IMR-90 (cell line): ENCODE measurements around the gene TRABD. TPM values are rescaled to one million over a fixed set of nuclear protein-coding genes. Genes with fewer than 3 reads are reported as not detected.

Experiments
- ATAC-seq: fragments of 200-7000 bp; cut with Tn5 transposase; 2 replicates; pipeline ENCODE4 v1.9.1; 2020; ENCODE audit warnings: low read depth, mild to moderate bottlenecking, moderate library complexity
- BruUV-seq: library from RNA; stranded (reverse); fragments of 400-500 nt; replicated peaks from 2 replicates; lab custom pipeline; 2021; lab: Mats Ljungman, UMichigan
- CTCF ChIA-PET: fragments of 300-600 bp; formaldehyde crosslinking; extraction: SDS; loops from one replicate; lab custom pipeline; 2021; ENCODE audit warnings: antibody characterized with exemption; lab: Yijun Ruan, JAX
- POLR2A ChIA-PET: fragments of 300-600 bp; sonication (Branson Sonifier 250); formaldehyde crosslinking; loops from one replicate; lab custom pipeline; 2022; ENCODE audit warnings: antibody characterized with exemption; ENCODE audit not compliant: unreplicated experiment; lab: Charles Lee
- DNase-seq: peaks from one replicate; pipeline ENCODE4 v3.0.0; 2013
- H2AFZ ChIP-seq: replicated peaks from 2 replicates; pipeline ENCODE3; 2013; ENCODE audit warnings: low read length, mild to moderate bottlenecking; ENCODE audit not compliant: poor library complexity
- H2AK5ac ChIP-seq: 2 replicates; pipeline ENCODE4 v1.6.1; 2013; ENCODE audit warnings: low read depth, low read length, inconsistent platforms
- H2AK9ac ChIP-seq: replicated peaks from 2 replicates; pipeline ENCODE3; 2013; ENCODE audit warnings: mild to moderate bottlenecking, low read depth, low read length, moderate library complexity; ENCODE audit not compliant: poor library complexity
- H2BK120ac ChIP-seq: 2 replicates; pipeline ENCODE4 v1.6.1; 2013; ENCODE audit warnings: low read depth, low read length, inconsistent platforms
- H2BK15ac ChIP-seq: 3 replicates; pipeline ENCODE4 v1.6.1; 2013; ENCODE audit warnings: low read depth, low read length, inconsistent platforms
- H2BK20ac ChIP-seq: 2 replicates; pipeline ENCODE4 v1.6.1; 2013; ENCODE audit warnings: low read depth, mild to moderate bottlenecking, inconsistent platforms, low read length, moderate library complexity
- H2BK5ac ChIP-seq: 2 replicates; pipeline ENCODE4 v1.6.1; 2013; ENCODE audit warnings: mild to moderate bottlenecking, low read depth, low read length, inconsistent platforms; ENCODE audit not compliant: poor library complexity, severe bottlenecking
- H3K14ac ChIP-seq: replicated peaks from 2 replicates; pipeline ENCODE4 v1.6.1; 2013; ENCODE audit warnings: low read depth, low read length, inconsistent platforms
- H3K18ac ChIP-seq: 2 replicates; pipeline ENCODE4 v1.6.1; 2013; ENCODE audit warnings: low read depth, low read length, control low read depth
- H3K23ac ChIP-seq: 2 replicates; pipeline ENCODE4 v1.6.1; 2013; ENCODE audit warnings: low read depth, low read length, inconsistent platforms
- H3K27ac ChIP-seq: 2 replicates; pipeline ENCODE4 v1.5.1; 2013; ENCODE audit warnings: mild to moderate bottlenecking, control low read depth, low read length; ENCODE audit not compliant: insufficient read depth
- H3K27me3 ChIP-seq: 2 replicates; pipeline ENCODE4 v1.6.1; 2013; ENCODE audit warnings: low read length; ENCODE audit not compliant: control insufficient read depth, insufficient read depth
- H3K36me3 ChIP-seq: 2 replicates; pipeline ENCODE4 v1.6.1; 2013; ENCODE audit warnings: low read length, mixed read lengths; ENCODE audit not compliant: control insufficient read depth, insufficient read depth
- H3K4ac ChIP-seq: 2 replicates; pipeline ENCODE4 v1.6.1; 2013; ENCODE audit warnings: low read depth, low read length, inconsistent platforms
- H3K4me1 ChIP-seq: 2 replicates; pipeline ENCODE4 v1.6.1; 2013; ENCODE audit warnings: low read length, mixed read lengths; ENCODE audit not compliant: control insufficient read depth, insufficient read depth
- H3K4me2 ChIP-seq: 2 replicates; pipeline ENCODE4 v1.6.1; 2013; ENCODE audit warnings: low read depth, mild to moderate bottlenecking, control low read depth, low read length, moderate library complexity
- H3K4me3 ChIP-seq: 2 replicates; pipeline ENCODE4 v1.5.1; 2013; ENCODE audit warnings: low read depth, mild to moderate bottlenecking, control low read depth, low read length, moderate library complexity; ENCODE audit not compliant: insufficient read depth
- H3K56ac ChIP-seq: 2 replicates; pipeline ENCODE4 v1.6.1; 2013; ENCODE audit warnings: low read length, inconsistent platforms; ENCODE audit not compliant: insufficient read depth; ENCODE audit errors: extremely low read depth
- H3K79me1 ChIP-seq, 2 experiments: 2 replicates each; pipeline ENCODE4 v1.6.1; 2013; ENCODE audit warnings: low read length in 2 of 2, inconsistent platforms in 1 of 2, low read depth in 1 of 2
- H3K9ac ChIP-seq: 2 replicates; pipeline ENCODE4 v1.6.1; 2013; ENCODE audit warnings: low read depth, low read length, control low read depth
- H3K9me1 ChIP-seq: 2 replicates; pipeline ENCODE4 v1.6.1; 2013; ENCODE audit warnings: low read length, inconsistent platforms; ENCODE audit not compliant: insufficient read depth
- H3K9me3 ChIP-seq: 2 replicates; pipeline ENCODE4 v1.6.1; 2013; ENCODE audit warnings: low read length; ENCODE audit not compliant: control insufficient read depth, insufficient read depth
- H4K20me1 ChIP-seq: 2 replicates; pipeline ENCODE4 v1.6.1; 2013; ENCODE audit warnings: low read length, inconsistent platforms; ENCODE audit not compliant: insufficient read depth
- H4K5ac ChIP-seq: 2 replicates; pipeline ENCODE4 v1.6.1; 2013; ENCODE audit warnings: mild to moderate bottlenecking, low read depth, low read length, control low read depth
- H4K8ac ChIP-seq, 2 experiments: 2 replicates each; pipeline ENCODE4 v1.6.1; 2013; ENCODE audit warnings: low read depth in 2 of 2, low read length in 2 of 2, control low read depth in 1 of 2, inconsistent platforms in 1 of 2
- H4K91ac ChIP-seq: 2 replicates; pipeline ENCODE4 v1.6.1; 2013; ENCODE audit warnings: low read depth, low read length, inconsistent platforms; ENCODE audit not compliant: insufficient read depth
- BHLHE40 ChIP-seq: fragments of 150-350 bp; IDR thresholded peaks from 2 replicates; pipeline ENCODE4 v1.6.1; 2016; ENCODE audit warnings: mild to moderate bottlenecking, low read depth, low read length
- CEBPB ChIP-seq: IDR thresholded peaks from 2 replicates; pipeline ENCODE4 v1.6.1; 2012; ENCODE audit warnings: low read depth, low read length, improper control_type of control experiment
- FOS ChIP-seq: fragments of 150-350 bp; IDR thresholded peaks from 2 replicates; pipeline ENCODE4 v1.6.1; 2016; ENCODE audit warnings: low read depth, low read length
- MAFK ChIP-seq: IDR thresholded peaks from 2 replicates; pipeline ENCODE4 v1.6.1; 2012; ENCODE audit warnings: low read depth, low read length, improper control_type of control experiment
- MAZ ChIP-seq: IDR thresholded peaks from 2 replicates; pipeline ENCODE4 v1.6.1; 2012; ENCODE audit warnings: low read depth, mild to moderate bottlenecking, low read length, improper control_type of control experiment, moderate library complexity, borderline replicate concordance
- MXI1 ChIP-seq: IDR thresholded peaks from 2 replicates; pipeline ENCODE4 v1.6.1; 2012; ENCODE audit warnings: low read depth, mild to moderate bottlenecking, low read length, moderate library complexity, borderline replicate concordance
- POLR2A ChIP-seq: IDR thresholded peaks from 2 replicates; pipeline ENCODE4 v1.6.1; 2012; ENCODE audit warnings: mild to moderate bottlenecking, low read depth, low read length
- RAD21 ChIP-seq: IDR thresholded peaks from 2 replicates; pipeline ENCODE4 v1.6.1; 2012; ENCODE audit warnings: low read length, improper control_type of control experiment
- RCOR1 ChIP-seq: IDR thresholded peaks from 2 replicates; pipeline ENCODE4 v1.6.1; 2012; ENCODE audit warnings: mild to moderate bottlenecking, low read length, improper control_type of control experiment; ENCODE audit not compliant: insufficient replicate concordance
- RFX5 ChIP-seq: IDR thresholded peaks from 2 replicates; pipeline ENCODE4 v1.8.0; 2012; ENCODE audit warnings: low read depth, mild to moderate bottlenecking, low read length, moderate library complexity
- SMC3 ChIP-seq: fragments of 150-350 bp; IDR thresholded peaks from 2 replicates; pipeline ENCODE4 v1.6.1; 2016; ENCODE audit warnings: low read depth, mild to moderate bottlenecking, antibody characterized with exemption, low read length, moderate library complexity
- USF2 ChIP-seq: fragments of 150-350 bp; IDR thresholded peaks from 2 replicates; pipeline ENCODE4 v1.6.1; 2017; ENCODE audit warnings: mild to moderate bottlenecking, antibody characterized with exemption, low read length, low read depth
- WGBS, 2 experiments: methylation state at CpG; one replicate each; pipeline versions ENCODE4 v1.1.5 to v1.1.7; 2013; ENCODE audit warnings: missing lambda C conversion rate in 2 of 2; ENCODE audit not compliant: insufficient read length in 1 of 2; ENCODE audit errors: extremely low coverage in 2 of 2; 5-methylcytosine and 5-hydroxymethylcytosine counted together
- dilution Hi-C: fragments of 300-500 bp; cut with HindIII; formaldehyde crosslinking; loops from one replicate; pipeline ENCODE4 v1.14.3; 2018; ENCODE audit warnings: low sequenced_read_pairs; ENCODE audit not compliant: unreplicated experiment
- in situ Hi-C: fragments of 300-500 bp; cut with MboI; formaldehyde crosslinking; loops from 3 replicates; pipeline ENCODE4 v1.14.3; 2019; ENCODE audit warnings: low sequenced_read_pairs, inconsistent platforms, mixed read lengths
- intact Hi-C: fragments of 100-400 bp; cut with micrococcal nuclease; formaldehyde crosslinking; loops from 2 replicates; pipeline ENCODE4 v1.10.0; 2022
- polyA plus RNA-seq, 3 experiments: library from polyadenylated mRNA; depleted of rRNA; stranded (reverse); fragments of >200 nt; gene quantifications; 2 replicates each; pipeline ENCODE4 v1.2.3, GENCODE V29; 2012; ENCODE audit warnings: low replicate concordance in 1 of 3
- total RNA-seq: library from RNA; depleted of rRNA; stranded (reverse); fragments of >200 nt; gene quantifications from 2 replicates; pipeline ENCODE4 v1.2.3, GENCODE V29; 2012
- TF ChIP-seq, protein P1 (sequence below): conservative IDR thresholded peaks from 2 replicates; pipeline ENCODE4 v1.5.1; 2012; ENCODE audit warnings: mild to moderate bottlenecking, low read depth, low read length, improper control_type of control experiment
- TF ChIP-seq, protein P2 (sequence below): fragments of 150-350 bp; IDR thresholded peaks from 2 replicates; pipeline ENCODE4 v1.6.1; 2016; ENCODE audit warnings: low read depth, mild to moderate bottlenecking, low read length, moderate library complexity, borderline replicate concordance

Gene TRABD
- total and polyA plus RNA-seq, 2 of the 4 experiments (the other 2 are of a cell fraction), result 13.4 to 42.7 TPM

DNA sequence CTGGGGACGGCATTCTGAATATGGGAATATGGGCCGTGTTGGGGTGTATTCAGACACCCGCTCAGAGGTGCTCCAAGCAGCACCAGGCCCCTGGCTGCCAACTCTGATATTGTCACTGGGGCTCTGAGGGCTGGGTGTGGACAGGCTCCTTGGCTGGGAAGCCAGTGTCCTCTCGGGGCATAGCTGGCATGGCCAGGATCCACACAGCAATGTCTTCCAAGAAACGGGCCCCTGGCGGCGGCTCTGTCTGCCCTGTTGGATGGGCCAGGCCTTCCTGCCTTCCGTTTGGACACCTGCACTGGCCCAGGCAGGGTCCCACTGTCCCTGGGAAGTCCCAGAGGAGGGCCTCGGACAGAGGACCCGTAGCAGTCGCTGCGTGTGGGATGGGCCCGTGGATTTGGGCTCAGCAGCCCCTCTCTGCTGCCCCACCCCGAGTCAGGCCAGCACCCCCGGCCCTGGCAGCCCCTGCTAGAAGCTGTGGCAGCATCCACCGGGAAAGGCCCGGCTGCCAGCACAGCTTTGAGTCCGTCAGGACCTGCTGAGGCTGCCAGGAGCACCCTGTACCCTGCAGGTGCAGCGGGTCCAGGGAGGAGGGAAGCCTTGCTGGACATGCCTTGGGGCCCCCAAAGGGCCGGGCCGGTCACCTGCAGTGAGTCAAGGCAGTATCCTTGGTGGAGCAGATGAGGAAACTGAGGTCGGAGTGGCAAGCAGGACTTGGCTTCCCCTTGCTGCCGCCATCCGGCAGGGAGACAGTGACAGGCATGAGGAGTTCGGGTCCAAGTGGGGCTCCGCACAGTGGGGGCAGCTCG, 11.1 kb upstream of the TRABD start:
- no peak overlapping the region for H2BK15ac ChIP-seq
- no peak overlapping the region for H4K91ac ChIP-seq
- BruUV-seq, result no TSS peak
- no peak overlapping the region for H4K8ac ChIP-seq
- CTCF ChIA-PET, result no interaction called here
- POLR2A ChIA-PET, result no interaction called here
- H2AK9ac ChIP-seq, result no peak overlapping the region
- H3K4me3 ChIP-seq, result no peak overlapping the region
- H3K18ac ChIP-seq, result no peak overlapping the region
- no peak overlapping the region for H2BK20ac ChIP-seq
- 87% methylated on average over 18 of the region's 27 CpGs; no CpG with 5 or more reads in 1 of the 2 experiments for WGBS, 2 experiments
- no peaks in the 10 kb centered on the region for H3K4me1 ChIP-seq
- ATAC-seq (no peak), DNase-seq (no peak)
- peaks cover 2% of the 10 kb centered on the region; the same call in 1 of the 2 replicates for H3K36me3 ChIP-seq
- H3K27ac ChIP-seq, result no peak overlapping the region
- in situ Hi-C loops (no loop called here), intact Hi-C loops (no loop called here), dilution Hi-C loops (no loop called here)
- no peak for TF ChIP-seq SMC3
- TF ChIP-seq MAFK, result no peak
- TF ChIP-seq BHLHE40, result no peak
- no peak for TF ChIP-seq MXI1
- no peak for TF ChIP-seq RFX5
- TF ChIP-seq, protein P1, sequence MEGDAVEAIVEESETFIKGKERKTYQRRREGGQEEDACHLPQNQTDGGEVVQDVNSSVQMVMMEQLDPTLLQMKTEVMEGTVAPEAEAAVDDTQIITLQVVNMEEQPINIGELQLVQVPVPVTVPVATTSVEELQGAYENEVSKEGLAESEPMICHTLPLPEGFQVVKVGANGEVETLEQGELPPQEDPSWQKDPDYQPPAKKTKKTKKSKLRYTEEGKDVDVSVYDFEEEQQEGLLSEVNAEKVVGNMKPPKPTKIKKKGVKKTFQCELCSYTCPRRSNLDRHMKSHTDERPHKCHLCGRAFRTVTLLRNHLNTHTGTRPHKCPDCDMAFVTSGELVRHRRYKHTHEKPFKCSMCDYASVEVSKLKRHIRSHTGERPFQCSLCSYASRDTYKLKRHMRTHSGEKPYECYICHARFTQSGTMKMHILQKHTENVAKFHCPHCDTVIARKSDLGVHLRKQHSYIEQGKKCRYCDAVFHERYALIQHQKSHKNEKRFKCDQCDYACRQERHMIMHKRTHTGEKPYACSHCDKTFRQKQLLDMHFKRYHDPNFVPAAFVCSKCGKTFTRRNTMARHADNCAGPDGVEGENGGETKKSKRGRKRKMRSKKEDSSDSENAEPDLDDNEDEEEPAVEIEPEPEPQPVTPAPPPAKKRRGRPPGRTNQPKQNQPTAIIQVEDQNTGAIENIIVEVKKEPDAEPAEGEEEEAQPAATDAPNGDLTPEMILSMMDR, result no peak
- TF ChIP-seq USF2, result no peak
- no peak for TF ChIP-seq CEBPB
- no peak for TF ChIP-seq MAZ
- TF ChIP-seq RAD21, result no peak
- TF ChIP-seq, protein P2, sequence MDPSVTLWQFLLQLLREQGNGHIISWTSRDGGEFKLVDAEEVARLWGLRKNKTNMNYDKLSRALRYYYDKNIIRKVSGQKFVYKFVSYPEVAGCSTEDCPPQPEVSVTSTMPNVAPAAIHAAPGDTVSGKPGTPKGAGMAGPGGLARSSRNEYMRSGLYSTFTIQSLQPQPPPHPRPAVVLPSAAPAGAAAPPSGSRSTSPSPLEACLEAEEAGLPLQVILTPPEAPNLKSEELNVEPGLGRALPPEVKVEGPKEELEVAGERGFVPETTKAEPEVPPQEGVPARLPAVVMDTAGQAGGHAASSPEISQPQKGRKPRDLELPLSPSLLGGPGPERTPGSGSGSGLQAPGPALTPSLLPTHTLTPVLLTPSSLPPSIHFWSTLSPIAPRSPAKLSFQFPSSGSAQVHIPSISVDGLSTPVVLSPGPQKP, result no peak
- no peak for TF ChIP-seq POLR2A
- no peak for TF ChIP-seq RCOR1
- no peak for TF ChIP-seq FOS
- H3K56ac ChIP-seq, result no peak overlapping the region
- H2BK5ac ChIP-seq, result no peak overlapping the region
- no peak overlapping the region for H3K23ac ChIP-seq
- H3K79me1 ChIP-seq, result no peaks in the 10 kb centered on the region
- no peak overlapping the region for H4K5ac ChIP-seq
- no peak overlapping the region for H2AFZ ChIP-seq
- no peaks in the 10 kb centered on the region for H4K20me1 ChIP-seq
- H3K14ac ChIP-seq, result no peak overlapping the region
- no peak overlapping the region for H2AK5ac ChIP-seq
- no peak overlapping the region for H3K4me2 ChIP-seq
- H3K9me1 ChIP-seq, result no peaks in the 10 kb centered on the region
- no peaks in the 10 kb centered on the region for H3K9me3 ChIP-seq
- no peak overlapping the region for H2BK120ac ChIP-seq
- peaks cover 18% of the 10 kb centered on the region for H3K27me3 ChIP-seq
- no peak overlapping the region for H3K9ac ChIP-seq
- H3K4ac ChIP-seq, result no peak overlapping the region
